ENCODE results near the gene PRUNE1.

Gene PRUNE1

GRCh38 chr1:151051356-151052009 lies 43.2 kb downstream of the PRUNE1 start:
- TF ChIP-seq CTCF (IDR thresholded peaks at IDR 0.05), result no peak
- Histone ChIP-seq H3K27ac (no peak overlapping the region), H3K4me3 (no peak overlapping the region)
- DNase-seq (ENCODE audit: low spot score), result no peak

- no peak overlapping the region for H3K4me3 ChIP-seq
- no peak for TF ChIP-seq CTCF (IDR thresholded peaks at IDR 0.05)
- peak overlapping the region in 1 of 2 donors; percentile 98 for H3K27ac ChIP-seq
- no peak for DNase-seq (ENCODE audit: low spot score)
Measured at GRCh38 chr1:151054971-151055547, 46.8 kb downstream of the PRUNE1 start.

GRCh38 chr1:151055581-151055980 lies 47.3 kb downstream of the PRUNE1 start:
- peak overlapping the region; percentile 44 to 98 for H3K27ac ChIP-seq
- no peak for TF ChIP-seq CTCF (IDR thresholded peaks at IDR 0.05)
- DNase-seq (ENCODE audit: low spot score), result no peak
- H3K4me3 ChIP-seq, result peak overlapping the region; percentile 96

GRCh38 chr1:151056149-151056548 lies 47.9 kb downstream of the PRUNE1 start:
- TF ChIP-seq CTCF (IDR thresholded peaks at IDR 0.05), result no peak
- H3K4me3 ChIP-seq, result peak overlapping the region; percentile 96
- H3K27ac ChIP-seq, result peak overlapping the region; percentile 44 to 98
- no peak for DNase-seq (ENCODE audit: low spot score)

- H3K27ac ChIP-seq, result peak overlapping the region; percentile 89 to 98
- H3K4me3 ChIP-seq, result peak overlapping the region; percentile 96
- TF ChIP-seq CTCF (IDR thresholded peaks at IDR 0.05), result no peak
- DNase-seq (ENCODE audit: low spot score), result no peak
Measured at GRCh38 chr1:151058692-151059091, 50.4 kb downstream of the PRUNE1 start.

GRCh38 chr1:151059109-151060006 lies 51.1 kb downstream of the PRUNE1 start, which contains the start of gene CDC42SE1:
CDC42SE1 (minus strand) TSS chr1:151059622; CDS start chr1:151055730, 3,892 bp downstream.
- Histone ChIP-seq H3K27ac (peak within 1 kb of the TSS; percentile 89 to 98), H3K4me3 (peak within 1 kb of the TSS; percentile 96)
- TF ChIP-seq CTCF (IDR thresholded peaks at IDR 0.05), result peak; percentile 66
- peak; percentile 89 for DNase-seq (ENCODE audit: low spot score)

All from coronary artery (tissue), 2 donors.